GM18517 (cell line): Measurements from ENCODE around the gene GCK.

ENCODE experiments used
- ATAC-seq: cut with Tn5 transposase; IDR thresholded peaks from one replicate; pipeline ENCODE4 v1.9.1; 2021; ENCODE audit warnings: mild to moderate bottlenecking, moderate library complexity; ENCODE audit not compliant: unreplicated experiment

Gene GCK

DNA sequence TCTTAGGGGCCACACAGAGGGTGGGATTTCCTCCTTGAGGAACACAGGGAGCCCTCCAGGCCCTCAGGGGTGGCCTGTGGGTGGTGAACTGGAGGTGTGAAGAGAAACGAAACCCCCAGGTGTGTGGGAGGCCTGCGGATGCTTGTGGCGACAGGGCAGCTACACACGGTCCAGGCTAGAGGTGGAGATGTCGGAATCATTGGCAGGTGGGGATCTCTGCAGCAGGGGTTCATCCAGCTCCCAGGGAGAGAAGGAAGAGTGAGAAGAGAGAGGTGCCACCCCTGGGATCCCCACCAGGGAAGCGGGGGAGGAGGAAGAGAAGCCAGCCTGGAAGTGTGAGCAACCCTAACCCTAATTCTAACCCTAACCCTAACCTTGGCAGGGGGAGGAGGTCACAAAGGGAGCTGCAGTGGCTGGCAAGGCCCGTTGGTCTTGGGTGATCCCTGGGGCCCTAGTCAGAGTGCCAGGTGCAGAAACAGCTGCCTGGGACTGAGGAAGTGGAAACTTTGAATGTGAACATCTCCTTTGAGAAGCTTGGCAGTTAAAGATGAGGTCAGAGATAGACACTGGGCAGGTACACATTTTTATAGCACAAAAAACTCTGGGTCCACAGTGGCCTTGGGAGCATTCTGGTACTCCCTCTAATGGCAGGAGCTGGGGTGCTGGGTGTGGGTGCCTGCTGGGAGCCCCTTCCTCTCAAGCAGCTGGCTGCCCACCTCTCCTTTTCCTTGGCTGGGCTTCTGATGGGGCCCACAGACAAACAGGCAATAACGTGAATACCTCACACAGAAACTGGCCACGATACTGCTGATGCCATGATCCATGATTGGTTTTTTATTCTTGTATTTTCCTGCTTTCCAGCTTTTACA lies 91.9 kb downstream of the GCK start:
- peak; percentile 58 for ATAC-seq

DNA sequence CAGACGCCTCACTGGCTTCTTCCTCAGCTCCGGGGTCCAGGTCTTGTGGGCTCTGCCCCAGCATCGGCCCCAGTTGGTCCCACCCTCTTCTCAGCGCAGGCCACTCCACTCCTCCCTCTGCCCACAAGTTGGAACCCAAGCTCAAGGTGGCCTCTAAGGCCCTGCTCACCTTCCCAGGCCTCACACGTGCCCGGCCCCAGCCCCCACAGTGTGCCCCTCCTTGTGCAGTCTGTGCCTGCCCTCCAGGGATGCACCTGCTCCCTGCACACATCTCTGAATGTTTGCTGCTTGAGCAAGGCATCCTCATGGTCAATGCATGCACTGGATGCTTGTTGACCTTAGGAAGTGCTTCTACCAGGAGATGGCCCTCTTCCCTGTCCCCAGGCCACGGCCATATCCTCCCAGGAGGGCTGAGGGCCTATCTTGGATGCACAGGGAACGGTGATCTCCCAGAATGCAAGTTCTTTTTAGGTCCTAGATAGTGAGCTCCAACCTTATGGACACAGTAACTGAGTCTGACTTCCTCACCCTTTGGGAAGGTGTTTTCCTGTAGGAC lies 92.8 kb downstream of the GCK start:
- no peak for ATAC-seq

DNA sequence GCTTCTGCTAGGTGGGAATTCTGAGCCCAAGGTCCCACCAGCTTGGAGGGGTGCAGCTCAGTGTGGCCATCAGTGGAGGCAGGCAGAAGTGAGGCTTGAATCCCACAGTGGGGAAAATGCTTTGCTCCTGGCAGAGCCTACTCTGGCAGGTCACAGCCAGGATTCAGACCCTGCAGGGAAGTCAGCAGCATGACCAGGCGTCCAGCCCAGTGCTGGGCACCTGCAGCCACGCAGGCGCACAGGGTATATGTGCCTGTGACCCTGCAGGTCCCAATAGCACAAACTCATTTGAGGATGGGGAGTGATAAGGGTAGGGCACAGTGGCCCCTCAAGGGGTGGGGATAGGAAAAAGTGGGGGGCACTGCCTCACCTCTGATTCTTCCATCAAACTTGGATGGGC lies 93.5 kb downstream of the GCK start:
- ATAC-seq: no peak

DNA sequence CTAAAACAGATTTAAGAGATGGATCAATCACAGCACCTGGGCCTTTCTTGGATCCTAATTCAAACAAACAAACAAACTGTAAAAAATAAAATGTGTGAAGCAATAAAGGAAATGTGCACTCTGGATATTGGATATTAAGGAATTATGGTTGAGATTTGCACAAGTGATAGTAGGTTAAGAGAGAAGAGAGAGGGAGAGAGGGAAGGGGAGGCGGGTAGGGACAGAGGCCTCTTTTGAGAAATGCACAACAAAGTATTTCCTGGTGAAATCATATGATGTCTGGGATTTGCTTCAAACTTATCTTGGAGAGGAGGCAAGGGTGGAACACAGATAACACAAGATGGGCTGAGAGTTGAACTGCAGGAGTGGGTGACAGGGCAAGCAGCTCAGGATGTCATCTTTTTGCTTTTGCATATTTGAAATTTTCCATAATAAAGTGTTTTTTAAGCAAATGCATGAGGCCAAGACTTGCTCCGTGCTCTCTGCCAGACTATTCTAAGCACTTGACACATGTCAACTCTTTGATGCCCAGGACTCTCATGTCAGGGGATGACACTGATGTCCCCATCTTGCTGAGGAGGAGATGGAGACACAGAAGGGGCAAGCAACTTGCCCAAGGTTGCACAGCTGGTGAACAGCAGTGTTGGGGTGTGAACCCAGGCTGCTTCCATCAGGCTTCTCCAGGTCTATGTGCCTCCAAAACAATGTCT lies 94.2 kb downstream of the GCK start:
- ATAC-seq: no peak

DNA sequence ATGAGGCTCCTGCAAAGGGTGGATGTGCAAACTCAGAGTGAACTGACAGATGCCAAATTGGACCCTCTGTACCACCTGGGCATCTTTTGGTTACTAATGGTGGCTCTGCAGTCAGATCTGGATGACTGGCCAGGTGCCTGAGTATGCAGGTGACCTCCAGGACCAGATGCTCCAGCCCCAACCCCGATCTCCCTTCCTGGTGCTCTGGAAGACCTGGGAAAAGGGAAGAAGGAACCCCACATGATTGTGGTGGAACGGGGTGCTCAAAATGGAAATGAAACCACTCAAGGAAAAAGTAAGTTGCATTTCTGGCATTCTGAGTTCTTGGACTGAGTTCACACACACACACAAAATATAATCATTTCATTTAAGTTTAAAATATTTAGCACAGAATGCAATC lies 94.9 kb downstream of the GCK start:
- ATAC-seq: no peak
